GM23338 (cell line): Measurements from ENCODE around the gene XRN2. TPM values are rescaled to one million over a fixed set of nuclear protein-coding genes. Genes with fewer than 3 reads are reported as not detected.

Source experiments
- ATAC-seq: fragments of 200-7000 bp; cut with Tn5 transposase; 3 replicates; pipeline ENCODE4 v1.9.1; 2020
- DNase-seq: peaks from one replicate; pipeline ENCODE4 v3.0.0-alpha.2; 2015; ENCODE audit warnings: low spot score
- H2AFZ ChIP-seq: fragments of 200-600 bp; sonication (generic); 2 replicates; pipeline ENCODE4 v1.8.0; 2016; ENCODE audit warnings: antibody characterized with exemption, mild to moderate bottlenecking, moderate library complexity
- H3F3A ChIP-seq: fragments of 200-600 bp; sonication (generic); replicated peaks from 2 replicates; pipeline ENCODE4 v1.8.0; 2017; ENCODE audit warnings: antibody characterized with exemption, mixed run types, low read depth
- H3K27ac ChIP-seq: fragments of 200-600 bp; sonication (generic); 2 replicates; pipeline ENCODE4 v1.6.1; 2016; ENCODE audit warnings: low read depth
- H3K27me3 ChIP-seq: fragments of 200-600 bp; sonication (generic); 2 replicates; pipeline ENCODE4 v1.8.0; 2016; ENCODE audit warnings: mild to moderate bottlenecking, mixed run types, moderate library complexity; ENCODE audit not compliant: insufficient read depth
- H3K36me3 ChIP-seq: fragments of 200-600 bp; sonication (generic); 2 replicates; pipeline ENCODE4 v1.8.0; 2016; ENCODE audit warnings: mild to moderate bottlenecking; ENCODE audit not compliant: insufficient read depth
- H3K4me1 ChIP-seq: fragments of 200-600 bp; sonication (generic); 2 replicates; pipeline ENCODE4 v1.8.0; 2016; ENCODE audit warnings: mild to moderate bottlenecking, moderate library complexity; ENCODE audit not compliant: insufficient read depth
- H3K4me2 ChIP-seq: fragments of 200-600 bp; sonication (generic); 2 replicates; pipeline ENCODE4 v1.7.1; 2017; ENCODE audit warnings: mixed run types
- H3K4me3 ChIP-seq: fragments of 200-600 bp; sonication (generic); 2 replicates; pipeline ENCODE4 v1.6.1; 2016; ENCODE audit warnings: mixed run types
- H3K79me2 ChIP-seq: fragments of 200-600 bp; sonication (generic); replicated peaks from 2 replicates; pipeline ENCODE4 v1.8.0; 2017; ENCODE audit warnings: mild to moderate bottlenecking; ENCODE audit not compliant: insufficient read depth
- H3K9me2 ChIP-seq: fragments of 200-600 bp; sonication (generic); 2 replicates; pipeline ENCODE4 v1.8.0; 2017; ENCODE audit not compliant: insufficient read depth
- H4K20me1 ChIP-seq: fragments of 200-600 bp; sonication (generic); replicated peaks from 2 replicates; pipeline ENCODE4 v1.8.0; 2017; ENCODE audit warnings: mild to moderate bottlenecking; ENCODE audit not compliant: insufficient read depth
- H3K27ac Mint-ChIP-seq: 2 replicates; pipeline ENCODE4 v1.8.0; 2020; ENCODE audit warnings: inconsistent platforms, mild to moderate bottlenecking, moderate library complexity, mixed read lengths
- H3K27me3 Mint-ChIP-seq: 3 replicates; pipeline ENCODE4 v1.8.0; 2022; ENCODE audit warnings: low read depth, mild to moderate bottlenecking, moderate library complexity, mixed read lengths, inconsistent platforms; ENCODE audit not compliant: insufficient read depth, poor library complexity
- H3K36me3 Mint-ChIP-seq: 3 replicates; pipeline ENCODE4 v1.8.0; 2021; ENCODE audit warnings: low read depth, mild to moderate bottlenecking, inconsistent platforms, moderate library complexity, mixed read lengths
- H3K4me1 Mint-ChIP-seq: 3 replicates; pipeline ENCODE4 v1.8.0; 2020; ENCODE audit warnings: mild to moderate bottlenecking, inconsistent platforms, mixed read lengths
- H3K4me3 Mint-ChIP-seq: 3 replicates; pipeline ENCODE4 v1.8.0; 2021; ENCODE audit warnings: moderate library complexity, mild to moderate bottlenecking, inconsistent platforms, mixed read lengths
- H3K9me3 Mint-ChIP-seq: 3 replicates; pipeline ENCODE4 v1.8.0; 2020; ENCODE audit warnings: moderate library complexity, mild to moderate bottlenecking, inconsistent platforms, mixed read lengths
- CREB1 ChIP-seq: fragments of 250-450 bp; sonication (Bioruptor Pico); IDR thresholded peaks from 2 replicates; pipeline ENCODE4 v1.5.0; 2020; ENCODE audit warnings: low read depth, mild to moderate bottlenecking, moderate library complexity
- EZH2phosphoT487 ChIP-seq: fragments of 200-600 bp; sonication (generic); IDR thresholded peaks from one replicate; pipeline ENCODE4 v1.8.1; 2018; ENCODE audit warnings: antibody characterized with exemption; ENCODE audit not compliant: unreplicated experiment
- POLR2AphosphoS5 ChIP-seq: IDR thresholded peaks from 2 replicates; pipeline ENCODE4 v1.6.1; 2016; ENCODE audit warnings: antibody characterized with exemption, low read depth
- ZNF114 ChIP-seq: fragments of 250-450 bp; sonication (Bioruptor Pico); IDR thresholded peaks from 2 replicates; pipeline ENCODE4 v1.5.0; 2020; ENCODE audit warnings: mild to moderate bottlenecking, moderate library complexity
- ZNF331 ChIP-seq: fragments of 250-450 bp; sonication (Bioruptor Pico); IDR thresholded peaks from 2 replicates; pipeline ENCODE4 v1.5.0; 2020; ENCODE audit warnings: low read depth, mild to moderate bottlenecking, moderate library complexity
- polyA plus RNA-seq: library from polyadenylated mRNA; unstranded; fragments of >200 nt; fragmentation: Nextera tagmentation; extraction: Ambion mirVana; gene quantifications from 2 replicates; pipeline ENCODE4 v1.2.1, GENCODE V29; 2016
- total RNA-seq: library from RNA; depleted of rRNA; stranded (reverse); fragments of >200 nt; shearing (Covaris generic); gene quantifications from 2 replicates; pipeline ENCODE4 v1.2.3, GENCODE V29; 2014
- TF ChIP-seq, protein P1 (sequence below): fragments of 250-450 bp; sonication (Bioruptor Pico); IDR thresholded peaks from 2 replicates; pipeline ENCODE4 v1.5.0; 2020; ENCODE audit warnings: mild to moderate bottlenecking, moderate library complexity

The XRN2 gene
- total and polyA plus RNA-seq, 2 experiments from 2014 or later = 113 to 150 TPM

DNA sequence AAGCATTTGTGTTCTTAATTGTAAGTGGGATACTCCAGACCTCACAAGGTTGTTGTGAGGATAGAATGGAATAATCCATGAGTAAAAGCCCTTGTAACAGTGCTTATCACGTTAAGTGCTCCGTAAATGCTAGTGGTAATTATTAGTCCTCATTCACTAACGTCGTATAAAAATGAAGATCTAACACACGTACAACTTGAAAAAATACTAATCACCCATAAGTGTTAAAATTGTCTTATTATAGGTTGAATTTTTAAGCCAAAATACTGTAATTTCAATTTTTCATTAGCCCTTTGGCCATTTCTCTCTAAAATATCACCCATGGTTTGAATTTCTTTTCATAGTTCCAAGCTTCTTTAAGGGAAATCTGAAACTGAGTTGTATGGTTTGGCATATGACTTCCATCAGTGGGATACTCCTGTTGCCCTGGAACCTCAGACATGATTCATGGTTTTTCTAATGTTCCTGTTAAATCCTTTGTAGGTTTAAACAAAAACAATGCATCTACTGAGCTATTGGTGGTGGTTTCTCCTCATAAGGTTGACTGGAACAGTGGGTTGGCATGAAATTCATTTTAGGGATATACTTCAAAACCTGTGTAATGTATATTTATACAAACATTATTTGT, 19.1 kb downstream of the XRN2 start:
- no peak overlapping the region for H3K4me3 Mint-ChIP-seq
- Histone ChIP-seq H4K20me1 (peaks cover 90% of the 10 kb centered on the region), H3K36me3 (no peaks in the 10 kb centered on the region), H3K27ac (no peak overlapping the region), H3K4me2 (no peak overlapping the region), H3K27me3 (no peaks in the 10 kb centered on the region), H3K79me2 (peaks cover 100% of the 10 kb centered on the region), H3F3A (no peaks in the 10 kb centered on the region), H2AFZ (no peak overlapping the region), H3K4me3 (no peak overlapping the region), H3K9me2 (no peaks in the 10 kb centered on the region), H3K4me1 (peaks cover 57% of the 10 kb centered on the region)
- no peak overlapping the region for H3K27ac Mint-ChIP-seq
- H3K9me3 Mint-ChIP-seq = no peaks in the 10 kb centered on the region; the same call in 2 of the 3 replicates
- TF ChIP-seq ZNF114 (CRISPR knock-in tag) (no peak), EZH2phosphoT487 (no peak)
- TF ChIP-seq, protein P1, sequence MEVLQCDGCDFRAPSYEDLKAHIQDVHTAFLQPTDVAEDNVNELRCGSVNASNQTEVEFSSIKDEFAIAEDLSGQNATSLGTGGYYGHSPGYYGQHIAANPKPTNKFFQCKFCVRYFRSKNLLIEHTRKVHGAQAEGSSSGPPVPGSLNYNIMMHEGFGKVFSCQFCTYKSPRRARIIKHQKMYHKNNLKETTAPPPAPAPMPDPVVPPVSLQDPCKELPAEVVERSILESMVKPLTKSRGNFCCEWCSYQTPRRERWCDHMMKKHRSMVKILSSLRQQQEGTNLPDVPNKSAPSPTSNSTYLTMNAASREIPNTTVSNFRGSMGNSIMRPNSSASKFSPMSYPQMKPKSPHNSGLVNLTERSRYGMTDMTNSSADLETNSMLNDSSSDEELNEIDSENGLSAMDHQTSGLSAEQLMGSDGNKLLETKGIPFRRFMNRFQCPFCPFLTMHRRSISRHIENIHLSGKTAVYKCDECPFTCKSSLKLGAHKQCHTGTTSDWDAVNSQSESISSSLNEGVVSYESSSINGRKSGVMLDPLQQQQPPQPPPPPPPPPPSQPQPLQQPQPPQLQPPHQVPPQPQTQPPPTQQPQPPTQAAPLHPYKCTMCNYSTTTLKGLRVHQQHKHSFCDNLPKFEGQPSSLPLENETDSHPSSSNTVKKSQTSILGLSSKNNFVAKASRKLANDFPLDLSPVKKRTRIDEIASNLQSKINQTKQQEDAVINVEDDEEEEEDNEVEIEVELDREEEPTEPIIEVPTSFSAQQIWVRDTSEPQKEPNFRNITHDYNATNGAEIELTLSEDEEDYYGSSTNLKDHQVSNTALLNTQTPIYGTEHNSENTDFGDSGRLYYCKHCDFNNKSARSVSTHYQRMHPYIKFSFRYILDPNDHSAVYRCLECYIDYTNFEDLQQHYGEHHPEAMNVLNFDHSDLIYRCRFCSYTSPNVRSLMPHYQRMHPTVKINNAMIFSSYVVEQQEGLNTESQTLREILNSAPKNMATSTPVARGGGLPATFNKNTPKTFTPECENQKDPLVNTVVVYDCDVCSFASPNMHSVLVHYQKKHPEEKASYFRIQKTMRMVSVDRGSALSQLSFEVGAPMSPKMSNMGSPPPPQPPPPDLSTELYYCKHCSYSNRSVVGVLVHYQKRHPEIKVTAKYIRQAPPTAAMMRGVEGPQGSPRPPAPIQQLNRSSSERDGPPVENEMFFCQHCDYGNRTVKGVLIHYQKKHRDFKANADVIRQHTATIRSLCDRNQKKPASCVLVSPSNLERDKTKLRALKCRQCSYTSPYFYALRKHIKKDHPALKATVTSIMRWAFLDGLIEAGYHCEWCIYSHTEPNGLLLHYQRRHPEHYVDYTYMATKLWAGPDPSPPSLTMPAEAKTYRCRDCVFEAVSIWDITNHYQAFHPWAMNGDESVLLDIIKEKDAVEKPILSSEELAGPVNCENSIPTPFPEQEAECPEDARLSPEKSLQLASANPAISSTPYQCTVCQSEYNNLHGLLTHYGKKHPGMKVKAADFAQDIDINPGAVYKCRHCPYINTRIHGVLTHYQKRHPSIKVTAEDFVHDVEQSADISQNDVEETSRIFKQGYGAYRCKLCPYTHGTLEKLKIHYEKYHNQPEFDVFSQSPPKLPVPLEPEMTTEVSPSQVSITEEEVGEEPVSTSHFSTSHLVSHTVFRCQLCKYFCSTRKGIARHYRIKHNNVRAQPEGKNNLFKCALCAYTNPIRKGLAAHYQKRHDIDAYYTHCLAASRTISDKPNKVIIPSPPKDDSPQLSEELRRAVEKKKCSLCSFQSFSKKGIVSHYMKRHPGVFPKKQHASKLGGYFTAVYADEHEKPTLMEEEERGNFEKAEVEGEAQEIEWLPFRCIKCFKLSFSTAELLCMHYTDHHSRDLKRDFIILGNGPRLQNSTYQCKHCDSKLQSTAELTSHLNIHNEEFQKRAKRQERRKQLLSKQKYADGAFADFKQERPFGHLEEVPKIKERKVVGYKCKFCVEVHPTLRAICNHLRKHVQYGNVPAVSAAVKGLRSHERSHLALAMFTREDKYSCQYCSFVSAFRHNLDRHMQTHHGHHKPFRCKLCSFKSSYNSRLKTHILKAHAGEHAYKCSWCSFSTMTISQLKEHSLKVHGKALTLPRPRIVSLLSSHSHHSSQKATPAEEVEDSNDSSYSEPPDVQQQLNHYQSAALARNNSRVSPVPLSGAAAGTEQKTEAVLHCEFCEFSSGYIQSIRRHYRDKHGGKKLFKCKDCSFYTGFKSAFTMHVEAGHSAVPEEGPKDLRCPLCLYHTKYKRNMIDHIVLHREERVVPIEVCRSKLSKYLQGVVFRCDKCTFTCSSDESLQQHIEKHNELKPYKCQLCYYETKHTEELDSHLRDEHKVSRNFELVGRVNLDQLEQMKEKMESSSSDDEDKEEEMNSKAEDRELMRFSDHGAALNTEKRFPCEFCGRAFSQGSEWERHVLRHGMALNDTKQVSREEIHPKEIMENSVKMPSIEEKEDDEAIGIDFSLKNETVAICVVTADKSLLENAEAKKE (CRISPR knock-in tag) = no peak
- no peak for DNase-seq
- H3K27me3 Mint-ChIP-seq = peaks cover 7% of the 10 kb centered on the region
- peaks cover 11% of the 10 kb centered on the region; the same call in 2 of the 3 replicates for H3K36me3 Mint-ChIP-seq
- no peak for ATAC-seq
- H3K4me1 Mint-ChIP-seq = peaks cover 55% of the 10 kb centered on the region

GRCh38 chr20:21322921-21323331, 19.8 kb downstream of the XRN2 start:
- Mint-ChIP-seq H3K27ac (peak overlapping the region; percentile 0; the same call in 1 of the 2 replicates), H3K36me3 (peaks cover 11% of the 10 kb centered on the region; the same call in 2 of the 3 replicates), H3K4me3 (no peak overlapping the region), H3K4me1 (peaks cover 48% of the 10 kb centered on the region), H3K27me3 (peaks cover 7% of the 10 kb centered on the region), H3K9me3 (no peaks in the 10 kb centered on the region; the same call in 2 of the 3 replicates)
- H3K27me3 ChIP-seq = no peaks in the 10 kb centered on the region
- H3K27ac ChIP-seq = no peak overlapping the region
- H2AFZ ChIP-seq = no peak overlapping the region
- H3K4me2 ChIP-seq = peak overlapping the region; percentile 56
- H3K9me2 ChIP-seq = no peaks in the 10 kb centered on the region
- no peak overlapping the region for H3K4me3 ChIP-seq
- H3K4me1 ChIP-seq = peaks cover 50% of the 10 kb centered on the region
- ATAC-seq = peak; percentile 45
- peaks cover 100% of the 10 kb centered on the region for H3K79me2 ChIP-seq
- no peaks in the 10 kb centered on the region for H3K36me3 ChIP-seq
- no peak for DNase-seq
- H3F3A ChIP-seq = no peaks in the 10 kb centered on the region
- peaks cover 88% of the 10 kb centered on the region for H4K20me1 ChIP-seq
- TF ChIP-seq POLR2AphosphoS5 = no peak
- TF ChIP-seq, protein P1 (CRISPR knock-in tag) = no peak
- TF ChIP-seq CREB1 (CRISPR knock-in tag) = no peak
- no peak for TF ChIP-seq ZNF331 (CRISPR knock-in tag)
- no peak for TF ChIP-seq ZNF114 (CRISPR knock-in tag)
